Type B pancreatic cell (in vitro differentiated cells): ENCODE measurements around the gene STX8. TPM values are rescaled to one million over a fixed set of nuclear protein-coding genes. Genes with fewer than 3 reads are reported as not detected.

Experiments used
- DNase-seq: peaks from one replicate; pipeline ENCODE4 v3.0.0; 2021; ENCODE audit warnings: mixed read lengths; ENCODE audit not compliant: unreplicated experiment; ENCODE audit errors: extremely low spot score
- H3K27ac Mint-ChIP-seq: 2 replicates; pipeline ENCODE4 v1.8.0; 2021; ENCODE audit warnings: mild to moderate bottlenecking, mixed read lengths
- H3K27me3 Mint-ChIP-seq: 2 replicates; pipeline ENCODE4 v1.8.0; 2021; ENCODE audit warnings: mixed read lengths
- H3K36me3 Mint-ChIP-seq: 2 replicates; pipeline ENCODE4 v1.8.0; 2021; ENCODE audit warnings: mixed read lengths
- H3K4me1 Mint-ChIP-seq: one replicate; pipeline ENCODE4 v1.8.0; 2021; ENCODE audit warnings: mixed read lengths; ENCODE audit not compliant: unreplicated experiment
- H3K4me3 Mint-ChIP-seq: 2 replicates; pipeline ENCODE4 v1.8.0; 2021; ENCODE audit warnings: mild to moderate bottlenecking, mixed read lengths
- H3K9me3 Mint-ChIP-seq: 2 replicates; pipeline ENCODE4 v1.8.0; 2021; ENCODE audit warnings: mixed read lengths
- total RNA-seq: library from RNA; stranded (reverse); gene quantifications from 2 replicates; pipeline ENCODE4 v1.2.1, GENCODE V29; 2021; ENCODE audit warnings: low replicate concordance
- TF ChIP-seq, protein P1 (sequence below): fragments of 200-600 bp; sonication (generic); conservative IDR thresholded peaks from 2 replicates; pipeline ENCODE4 v1.5.0; 2021; ENCODE audit warnings: antibody characterized with exemption, mild to moderate bottlenecking

Gene STX8
- total RNA-seq, 1 donor from 2014 or later = 59.3 TPM

DNA sequence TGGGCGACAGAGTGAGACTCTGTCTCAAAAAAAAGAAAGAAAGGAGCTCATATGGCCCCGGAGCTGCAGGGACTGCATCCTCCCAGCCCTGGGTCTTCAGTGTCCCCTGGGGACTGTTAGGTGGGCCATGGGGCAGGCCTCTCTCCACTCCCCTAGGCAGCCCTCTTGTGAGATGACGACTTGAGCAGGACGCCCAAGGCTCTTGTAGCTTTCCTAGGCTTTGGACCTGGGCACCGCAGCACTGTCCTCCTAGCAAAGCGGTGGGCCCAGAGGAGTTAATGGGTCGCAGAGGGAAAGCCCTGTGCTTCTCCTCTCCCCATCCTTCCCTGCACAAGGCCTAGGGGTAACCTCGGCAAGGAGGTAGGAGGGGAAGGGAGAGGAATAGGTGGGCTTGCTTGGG, 352.1 kb downstream of the STX8 start:
- TF ChIP-seq, protein P1, sequence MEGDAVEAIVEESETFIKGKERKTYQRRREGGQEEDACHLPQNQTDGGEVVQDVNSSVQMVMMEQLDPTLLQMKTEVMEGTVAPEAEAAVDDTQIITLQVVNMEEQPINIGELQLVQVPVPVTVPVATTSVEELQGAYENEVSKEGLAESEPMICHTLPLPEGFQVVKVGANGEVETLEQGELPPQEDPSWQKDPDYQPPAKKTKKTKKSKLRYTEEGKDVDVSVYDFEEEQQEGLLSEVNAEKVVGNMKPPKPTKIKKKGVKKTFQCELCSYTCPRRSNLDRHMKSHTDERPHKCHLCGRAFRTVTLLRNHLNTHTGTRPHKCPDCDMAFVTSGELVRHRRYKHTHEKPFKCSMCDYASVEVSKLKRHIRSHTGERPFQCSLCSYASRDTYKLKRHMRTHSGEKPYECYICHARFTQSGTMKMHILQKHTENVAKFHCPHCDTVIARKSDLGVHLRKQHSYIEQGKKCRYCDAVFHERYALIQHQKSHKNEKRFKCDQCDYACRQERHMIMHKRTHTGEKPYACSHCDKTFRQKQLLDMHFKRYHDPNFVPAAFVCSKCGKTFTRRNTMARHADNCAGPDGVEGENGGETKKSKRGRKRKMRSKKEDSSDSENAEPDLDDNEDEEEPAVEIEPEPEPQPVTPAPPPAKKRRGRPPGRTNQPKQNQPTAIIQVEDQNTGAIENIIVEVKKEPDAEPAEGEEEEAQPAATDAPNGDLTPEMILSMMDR = no peak
- Mint-ChIP-seq H3K27ac (no peak overlapping the region), H3K4me3 (no peak overlapping the region)

DNA sequence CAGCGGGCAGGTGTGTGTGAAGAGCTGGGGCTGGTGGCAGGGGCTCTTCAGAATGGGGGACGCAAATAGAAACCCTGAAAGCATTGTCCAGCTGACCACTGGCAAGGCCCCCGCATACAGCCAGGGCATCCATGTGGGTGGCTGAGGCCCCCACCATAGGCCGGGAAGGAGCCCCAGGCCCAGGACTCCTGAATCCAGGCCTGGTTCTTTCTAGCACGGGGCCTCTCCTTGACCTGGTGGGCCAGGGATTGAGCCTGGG, 353.8 kb downstream of the STX8 start:
- Mint-ChIP-seq H3K4me1 (peaks cover 18% of the 10 kb centered on the region), H3K4me3 (no peak overlapping the region), H3K36me3 (peaks cover 4% of the 10 kb centered on the region), H3K9me3 (no peaks in the 10 kb centered on the region), H3K27ac (no peak overlapping the region), H3K27me3 (peaks cover 3% of the 10 kb centered on the region)
- TF ChIP-seq, protein P1 = no peak
- DNase-seq = no peak

More for the DNA sequence above, 352.1 kb downstream of the STX8 start:
- Mint-ChIP-seq H3K4me1 (peaks cover 5% of the 10 kb centered on the region), H3K9me3 (no peaks in the 10 kb centered on the region), H3K27me3 (no peaks in the 10 kb centered on the region), H3K36me3 (no peaks in the 10 kb centered on the region)
- no peak for DNase-seq

DNA sequence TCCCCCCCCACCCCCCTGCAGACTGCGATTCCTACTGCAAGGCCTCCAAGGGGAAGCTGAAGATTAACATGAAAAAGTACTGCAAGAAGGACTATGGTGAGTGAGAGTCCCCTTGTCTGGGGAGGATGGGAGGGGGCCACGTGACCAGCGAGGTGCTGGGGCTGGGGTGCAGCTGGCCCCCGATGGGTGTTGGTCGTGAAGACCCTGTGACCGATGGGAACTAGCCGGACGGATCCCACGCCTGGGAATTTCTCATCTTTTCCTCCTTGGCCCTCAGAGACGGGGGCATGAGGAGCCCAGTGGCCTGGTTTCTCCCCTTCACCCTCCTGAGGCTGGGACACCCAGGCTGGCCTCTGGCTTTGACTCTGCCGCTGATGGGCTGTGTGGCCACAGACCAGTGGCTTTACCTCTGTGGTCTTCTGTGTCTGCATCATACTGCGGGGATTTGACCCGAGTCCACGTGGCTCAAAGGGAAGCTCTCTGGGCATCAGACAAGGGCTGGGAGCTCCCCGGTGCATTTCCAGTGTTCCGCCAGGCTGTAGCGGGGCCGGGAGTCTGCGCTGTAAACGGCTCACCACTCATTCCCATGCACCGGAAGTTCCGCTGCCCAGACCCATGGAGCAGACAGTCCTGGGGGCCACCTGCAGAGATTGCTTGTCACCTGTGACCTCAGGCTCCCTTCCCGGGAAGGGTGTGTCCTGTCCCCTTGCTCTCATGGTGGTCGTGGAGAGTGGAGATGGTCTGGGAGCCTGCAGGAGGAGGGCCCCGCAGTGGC, 354.3 kb downstream of the STX8 start:
- Mint-ChIP-seq H3K36me3 (peaks cover 5% of the 10 kb centered on the region), H3K9me3 (peaks cover under 1% of the 10 kb centered on the region), H3K27me3 (peaks cover 3% of the 10 kb centered on the region), H3K4me1 (peaks cover 18% of the 10 kb centered on the region), H3K27ac (no peak overlapping the region), H3K4me3 (no peak overlapping the region)
- TF ChIP-seq, protein P1 = no peak
- no peak for DNase-seq

DNA sequence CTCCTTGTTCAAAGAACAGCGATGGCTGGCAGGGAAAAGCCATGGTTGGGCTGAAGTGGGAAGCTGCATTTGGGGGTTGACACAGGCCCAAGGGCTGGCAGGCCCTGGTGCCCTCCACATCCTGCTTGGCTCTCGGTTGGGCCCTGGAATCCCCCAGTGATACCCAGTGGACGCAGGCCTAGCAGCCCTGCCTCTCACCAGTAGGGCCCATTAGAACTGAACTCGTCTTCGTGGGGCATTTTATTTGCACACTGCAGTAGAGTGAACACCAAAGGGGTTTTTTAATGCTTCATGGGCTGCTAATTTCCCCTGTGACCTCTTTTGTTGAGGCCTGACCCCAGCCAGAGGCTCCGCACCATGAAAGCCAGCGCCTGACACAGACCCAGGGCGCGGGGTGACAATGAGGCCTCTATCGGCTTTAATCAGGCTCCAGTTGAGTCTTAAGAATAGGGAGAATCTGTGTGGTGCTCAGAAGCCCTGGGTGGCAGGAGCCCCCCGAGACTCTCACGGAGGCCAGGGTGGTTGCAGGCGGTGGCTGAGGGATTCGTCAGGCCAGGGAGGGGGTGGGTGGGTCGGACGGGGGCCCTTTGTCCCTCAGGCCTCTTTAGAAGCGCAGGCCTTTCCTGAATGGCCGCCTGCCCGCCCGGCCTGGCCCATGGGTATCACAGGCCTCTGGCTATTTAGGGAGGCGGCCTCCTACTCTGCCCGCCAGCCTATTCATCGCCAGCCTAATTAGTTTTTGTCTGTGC, 355.0 kb downstream of the STX8 start:
- H3K4me1 Mint-ChIP-seq = peaks cover 18% of the 10 kb centered on the region
- H3K9me3 Mint-ChIP-seq = peaks cover 8% of the 10 kb centered on the region
- TF ChIP-seq, protein P1 = peak; percentile 58
- peaks cover 12% of the 10 kb centered on the region for H3K36me3 Mint-ChIP-seq
- DNase-seq = no peak
- peak overlapping the region; percentile 48 for H3K27ac Mint-ChIP-seq
- H3K27me3 Mint-ChIP-seq = peaks cover 7% of the 10 kb centered on the region
- H3K4me3 Mint-ChIP-seq = no peak overlapping the region

DNA sequence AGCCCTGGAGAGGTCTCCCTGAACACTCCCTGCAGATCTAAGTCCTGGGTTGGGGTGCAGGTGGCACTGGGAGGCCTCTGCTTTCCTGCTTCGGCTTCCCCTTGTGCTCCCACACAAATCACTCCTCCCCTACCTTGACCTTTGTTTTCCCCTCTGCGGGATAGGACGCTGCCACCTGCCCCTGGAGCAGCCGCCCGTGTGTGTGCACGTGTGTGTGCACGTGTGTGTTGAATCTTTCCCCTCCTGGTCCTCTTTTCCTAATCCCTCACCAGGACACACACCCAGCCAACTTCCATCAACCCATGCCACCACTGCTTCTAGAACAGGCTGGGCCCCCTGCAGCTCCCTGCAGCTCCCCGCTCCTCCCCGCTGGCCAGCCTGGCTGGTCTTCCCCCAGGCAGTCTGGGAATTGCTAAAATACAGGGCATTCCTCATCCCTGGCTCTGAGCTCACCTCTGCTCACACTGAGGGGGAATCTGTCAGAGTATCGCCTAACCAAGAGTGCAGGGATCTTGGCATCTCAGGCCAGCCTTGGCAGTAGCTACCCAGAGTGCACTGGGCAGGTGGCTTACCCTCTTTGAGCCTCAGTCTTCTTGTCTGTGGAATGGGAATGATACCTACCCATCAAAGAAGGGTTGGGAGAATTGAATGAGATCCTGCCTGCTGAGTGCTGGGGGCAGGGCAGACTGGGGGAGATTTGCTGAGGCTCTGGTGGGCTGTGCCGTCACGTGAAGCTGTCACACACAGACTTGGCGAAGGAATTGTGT, 355.8 kb downstream of the STX8 start:
- H3K27ac Mint-ChIP-seq = no peak overlapping the region

More for the DNA sequence above, 355.8 kb downstream of the STX8 start:
- Mint-ChIP-seq H3K4me1 (peaks cover 18% of the 10 kb centered on the region), H3K36me3 (peaks cover 16% of the 10 kb centered on the region), H3K4me3 (no peak overlapping the region), H3K27me3 (peaks cover 10% of the 10 kb centered on the region), H3K9me3 (peaks cover 13% of the 10 kb centered on the region)
- TF ChIP-seq, protein P1 = no peak
- no peak for DNase-seq
